Activated CD4-positive, alpha-beta T cell treated with anti-CD3 and anti-CD28 coated beads, Interleukin-2, amount 10 ng/mL, durations not matched to agents 24 days and 14 days (primary cell): Measurements from ENCODE around the gene NUP37. TPM values are rescaled to one million over a fixed set of nuclear protein-coding genes. Genes with fewer than 3 reads are reported as not detected.

ENCODE experiments used
- DNase-seq: peaks from one replicate; pipeline ENCODE4 v3.0.0; 2022
- H3K27ac Mint-ChIP-seq: one replicate; pipeline ENCODE4 v1.8.0; 2022; ENCODE audit warnings: mild to moderate bottlenecking, mixed read lengths
- H3K27me3 Mint-ChIP-seq: one replicate; pipeline ENCODE4 v1.8.0; 2022; ENCODE audit warnings: mixed read lengths
- H3K36me3 Mint-ChIP-seq: one replicate; pipeline ENCODE4 v1.8.0; 2022; ENCODE audit warnings: low read depth, mild to moderate bottlenecking, mixed read lengths
- H3K4me1 Mint-ChIP-seq: one replicate; pipeline ENCODE4 v1.8.0; 2021; ENCODE audit warnings: mixed read lengths
- H3K4me3 Mint-ChIP-seq: one replicate; pipeline ENCODE4 v1.8.0; 2022; ENCODE audit warnings: mild to moderate bottlenecking, moderate library complexity, mixed read lengths
- H3K9me3 Mint-ChIP-seq: one replicate; pipeline ENCODE4 v1.8.0; 2021; ENCODE audit warnings: mixed read lengths
- intact Hi-C: fragments of 100-400 bp; cut with micrococcal nuclease; formaldehyde crosslinking; loops from one replicate; pipeline ENCODE4 v1.15.1; 2023
- total RNA-seq: library from RNA; stranded (reverse); gene quantifications from 2 replicates; pipeline ENCODE4 v1.2.3, GENCODE V29; 2022

Gene NUP37
- total RNA-seq, 1 donor from 2014 or later = 88.1 TPM

- no peak for DNase-seq
- peaks cover 3% of the 10 kb centered on the region for H3K9me3 Mint-ChIP-seq
- H3K27me3 Mint-ChIP-seq = no peaks in the 10 kb centered on the region
- peaks cover 25% of the 10 kb centered on the region for H3K4me1 Mint-ChIP-seq
- intact Hi-C loops = loop anchor here (5.0 to 10.0 kb wide), 3 partner anchors 187 to 1797 kb away; partner anchors contain the start of genes DEPDC4, DRAM1 and SCYL2
- H3K4me3 Mint-ChIP-seq = no peak overlapping the region
- H3K36me3 Mint-ChIP-seq = peaks cover 5% of the 10 kb centered on the region
- no peak overlapping the region for H3K27ac Mint-ChIP-seq
These were observed 55.4 kb downstream of the NUP37 start for GRCh38 chr12:102064476-102064875.

DNA sequence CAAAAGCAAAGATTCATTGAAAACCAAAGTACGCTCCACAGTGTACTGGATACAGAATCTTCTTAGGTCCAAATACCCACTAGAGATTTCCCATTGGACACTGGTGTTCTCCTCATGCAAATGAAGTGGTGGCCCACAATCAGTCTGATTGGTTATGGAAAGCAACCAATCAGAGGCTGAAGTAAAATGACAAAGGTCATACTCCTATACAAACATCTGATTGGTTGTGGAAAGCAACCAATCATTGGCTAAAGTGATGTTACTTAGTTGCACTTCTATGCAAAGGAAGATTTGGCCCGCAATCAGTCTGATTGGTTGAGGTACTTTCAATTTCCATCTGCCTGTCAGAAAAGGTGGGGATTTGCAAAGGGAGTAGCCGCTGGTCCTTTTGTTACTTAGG lies 56.8 kb downstream of the NUP37 start:
- no peaks in the 10 kb centered on the region for H3K27me3 Mint-ChIP-seq
- no peak overlapping the region for H3K4me3 Mint-ChIP-seq
- H3K36me3 Mint-ChIP-seq = peaks cover 8% of the 10 kb centered on the region
- H3K4me1 Mint-ChIP-seq = peaks cover 30% of the 10 kb centered on the region
- intact Hi-C loops = loop anchor here (5.0 to 10.0 kb wide), 3 partner anchors 186 to 1796 kb away; partner anchors contain the start of genes DEPDC4, DRAM1 and SCYL2
- no peak for DNase-seq
- H3K27ac Mint-ChIP-seq = no peak overlapping the region
- H3K9me3 Mint-ChIP-seq = peaks cover 3% of the 10 kb centered on the region

DNA sequence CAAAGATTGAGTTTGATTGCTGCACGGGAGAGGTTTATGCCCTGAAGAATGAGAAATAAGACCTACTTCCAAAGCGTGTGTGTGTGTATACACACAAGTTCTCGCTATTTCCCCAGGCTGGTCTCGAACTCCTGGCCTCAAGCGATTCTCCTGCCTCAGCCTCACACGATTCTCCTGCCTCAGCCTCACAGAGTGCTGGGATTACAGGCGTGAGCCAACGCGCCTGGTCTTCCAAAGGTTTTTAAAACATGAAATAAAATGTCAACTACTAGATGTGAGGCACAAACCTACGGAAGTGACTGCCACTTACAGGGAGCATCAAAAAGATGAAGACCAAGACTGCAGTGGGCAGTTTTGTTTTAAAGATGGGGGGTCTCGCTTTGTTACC lies 57.5 kb downstream of the NUP37 start:
- Mint-ChIP-seq H3K27ac (peak overlapping the region; percentile 99), H3K9me3 (peaks cover 6% of the 10 kb centered on the region), H3K27me3 (no peaks in the 10 kb centered on the region), H3K36me3 (peaks cover 14% of the 10 kb centered on the region), H3K4me1 (peaks cover 33% of the 10 kb centered on the region), H3K4me3 (peak overlapping the region; percentile 99)
- no peak for DNase-seq
- intact Hi-C loops = loop anchor here (1.0 to 10.0 kb wide), 5 partner anchors 58 to 1795 kb away; partner anchors contain the start of genes DEPDC4, DRAM1, NUP37 and PARPBP

DNA sequence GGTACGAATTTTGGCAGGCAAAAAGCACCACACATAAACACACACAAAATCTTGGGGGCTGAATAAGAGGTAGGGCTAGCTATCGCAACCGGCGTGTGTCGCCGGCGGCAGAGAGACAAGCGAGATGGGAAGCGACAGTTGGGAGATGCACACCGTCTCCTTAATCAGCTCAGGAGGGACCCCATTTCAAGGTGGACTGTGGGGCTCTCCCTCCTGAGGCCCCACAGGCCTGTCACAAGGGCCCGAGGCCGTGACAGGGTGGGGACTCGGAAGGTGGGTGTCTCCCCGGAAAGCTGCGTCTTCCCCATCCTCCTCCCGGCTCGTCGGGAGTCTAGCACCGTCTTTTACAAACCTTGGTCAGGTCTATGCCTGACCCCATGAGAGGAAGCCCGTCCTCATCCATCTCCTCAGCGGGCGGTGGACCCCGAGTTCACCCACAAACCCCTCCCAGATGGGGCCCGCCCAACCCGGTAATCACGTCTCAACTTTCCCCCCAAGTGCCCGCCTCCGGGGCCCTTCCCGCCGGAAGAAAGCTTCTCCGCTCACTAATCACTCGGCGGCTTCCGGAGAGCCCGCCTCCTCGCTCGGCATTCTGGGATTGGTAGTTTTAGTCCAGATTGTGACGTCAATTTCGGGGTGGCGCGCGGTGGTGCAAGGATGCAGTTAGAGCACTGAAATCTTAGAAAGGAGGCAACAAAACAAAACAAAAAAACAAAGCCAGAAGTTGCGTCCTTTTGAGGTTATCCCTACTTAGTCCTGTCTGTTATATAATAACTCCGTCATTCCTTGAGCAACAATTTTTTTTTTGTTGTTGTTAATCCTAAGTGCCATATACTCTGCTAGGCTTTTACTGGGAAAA lies 58.1 kb downstream of the NUP37 start, which contains the start of gene WASHC3:
Gene WASHC3, minus strand, starts transcription at position 432 of the 859 bp plus-strand sequence. Its CDS starts 29 bp downstream, at position 403.
- peaks cover 10% of the 10 kb centered on the region for H3K9me3 Mint-ChIP-seq
- H3K27ac Mint-ChIP-seq = peak within 1 kb of the TSS; percentile 99
- H3K27me3 Mint-ChIP-seq = no peaks in the 10 kb centered on the region
- peak within 1 kb of the TSS; percentile 99 for H3K4me3 Mint-ChIP-seq
- peaks cover 33% of the 10 kb centered on the region for H3K4me1 Mint-ChIP-seq
- intact Hi-C loops = loop anchor here (1.0 to 10.0 kb wide), 6 partner anchors 59 to 1794 kb away; partner anchors contain the start of genes DEPDC4, DRAM1, NUP37 and PARPBP
- H3K36me3 Mint-ChIP-seq = peaks cover 19% of the 10 kb centered on the region
- DNase-seq = peak; percentile 99

- peak; percentile 84 for DNase-seq
- peak overlapping the region; percentile 99 for H3K27ac Mint-ChIP-seq
- peak overlapping the region; percentile 99 for H3K4me3 Mint-ChIP-seq
- H3K27me3 Mint-ChIP-seq = no peaks in the 10 kb centered on the region
- H3K4me1 Mint-ChIP-seq = peaks cover 33% of the 10 kb centered on the region
- H3K9me3 Mint-ChIP-seq = peaks cover 16% of the 10 kb centered on the region
- peaks cover 26% of the 10 kb centered on the region for H3K36me3 Mint-ChIP-seq
- intact Hi-C loops = loop anchor here (1.0 to 10.0 kb wide), 4 partner anchors 184 to 1794 kb away; partner anchors contain the start of genes DEPDC4, DRAM1 and SCYL2
These were observed 58.8 kb downstream of the NUP37 start for GRCh38 chr12:102061096-102061559.

GRCh38 chr12:102059343-102059742 lies 60.6 kb downstream of the NUP37 start:
- intact Hi-C loops = loop anchor here (1.0 kb wide), 1 partner anchor 15 kb away; no protein-coding TSS in a partner anchor
- peak; percentile 76 for DNase-seq
- peaks cover 36% of the 10 kb centered on the region for H3K4me1 Mint-ChIP-seq
- H3K36me3 Mint-ChIP-seq = peaks cover 38% of the 10 kb centered on the region
- peak overlapping the region; percentile 79 for H3K27ac Mint-ChIP-seq
- no peaks in the 10 kb centered on the region for H3K27me3 Mint-ChIP-seq
- H3K4me3 Mint-ChIP-seq = peak overlapping the region; percentile 55
- H3K9me3 Mint-ChIP-seq = peaks cover 18% of the 10 kb centered on the region

DNA sequence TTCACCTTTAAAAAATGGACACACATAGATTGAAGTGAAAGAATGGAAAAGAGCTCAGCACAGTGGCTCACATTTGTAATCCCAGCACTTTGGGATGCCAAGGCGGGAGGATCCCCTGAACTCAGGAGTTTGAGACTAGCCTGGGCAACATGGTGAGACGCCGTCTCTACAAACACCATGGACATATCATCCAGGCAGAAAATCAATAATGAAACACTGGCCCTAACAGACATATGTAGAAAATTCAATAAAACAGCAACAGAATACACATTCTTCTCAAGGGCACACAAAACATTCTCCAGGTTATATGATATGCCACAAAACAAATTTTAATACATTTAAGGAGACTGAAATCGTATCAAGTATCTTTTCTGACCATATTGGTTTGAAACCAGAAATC lies 65.6 kb downstream of the NUP37 start:
- Mint-ChIP-seq H3K4me3 (no peak overlapping the region), H3K27ac (no peak overlapping the region), H3K36me3 (peaks cover 62% of the 10 kb centered on the region), H3K9me3 (peaks cover 18% of the 10 kb centered on the region), H3K4me1 (peaks cover 24% of the 10 kb centered on the region), H3K27me3 (no peaks in the 10 kb centered on the region)
- intact Hi-C loops = no loop called here
- DNase-seq = no peak

DNA sequence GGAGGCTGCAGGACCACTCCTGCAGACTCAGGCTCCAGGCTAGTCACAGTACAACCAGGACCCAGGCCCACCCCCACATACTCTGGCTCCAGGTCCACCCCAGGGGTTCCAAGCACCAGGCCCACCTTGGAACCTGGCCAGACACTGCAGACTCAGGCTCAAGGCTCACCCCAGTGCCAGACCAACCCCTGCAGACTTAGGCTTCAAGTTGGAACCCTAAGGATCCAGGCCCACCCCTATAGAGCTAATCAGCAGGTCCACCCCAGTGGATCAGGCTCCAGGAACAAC lies 66.9 kb downstream of the NUP37 start:
- peaks cover 17% of the 10 kb centered on the region for H3K4me1 Mint-ChIP-seq
- no peaks in the 10 kb centered on the region for H3K27me3 Mint-ChIP-seq
- DNase-seq = no peak
- H3K27ac Mint-ChIP-seq = no peak overlapping the region
- intact Hi-C loops = no loop called here
- H3K4me3 Mint-ChIP-seq = no peak overlapping the region
- peaks cover 65% of the 10 kb centered on the region for H3K36me3 Mint-ChIP-seq
- peaks cover 18% of the 10 kb centered on the region for H3K9me3 Mint-ChIP-seq

DNA sequence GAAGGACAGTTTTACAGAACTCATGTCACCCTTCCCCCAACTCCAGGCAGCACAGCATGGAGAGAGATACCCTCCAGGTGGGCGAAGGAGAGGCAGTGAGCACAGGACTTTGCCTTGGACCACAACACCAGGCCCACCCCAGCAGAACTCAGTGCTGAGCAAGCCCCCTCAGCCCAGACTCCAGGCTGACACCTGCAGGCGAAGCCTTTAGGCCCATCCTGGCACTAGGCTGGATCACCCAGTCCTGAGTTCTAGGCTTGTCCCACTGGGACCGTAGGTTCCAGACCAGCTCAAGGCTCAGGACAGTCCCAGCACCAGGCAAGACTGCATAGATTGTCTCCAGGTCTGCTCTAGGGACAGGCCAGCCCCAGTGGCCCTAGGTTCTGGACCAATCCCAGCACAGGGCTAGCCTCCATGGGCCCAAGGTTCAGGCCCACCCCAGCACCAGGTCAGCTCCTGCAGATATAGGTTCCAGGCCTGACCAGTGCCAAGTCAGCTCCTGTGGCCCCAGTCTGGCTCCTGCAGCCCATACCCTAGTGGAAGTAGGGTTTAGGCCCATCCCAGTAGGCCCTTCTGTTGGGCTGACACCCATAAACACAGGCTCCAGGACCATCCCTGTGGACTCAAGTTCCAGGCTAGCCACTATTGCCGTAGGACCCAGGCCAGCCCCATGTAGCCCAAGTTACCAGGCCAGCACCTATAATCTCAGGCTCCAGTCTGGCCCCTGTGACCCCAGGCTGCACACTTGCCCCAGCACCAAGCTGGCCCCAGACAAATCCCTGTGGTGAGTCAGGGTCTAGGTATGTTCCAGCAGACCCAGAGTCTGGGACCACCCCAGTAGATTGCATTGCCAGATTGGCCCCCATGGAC lies 67.5 kb downstream of the NUP37 start:
- DNase-seq = no peak
- Mint-ChIP-seq H3K4me1 (peaks cover 14% of the 10 kb centered on the region), H3K9me3 (peaks cover 14% of the 10 kb centered on the region), H3K4me3 (no peak overlapping the region), H3K36me3 (peaks cover 63% of the 10 kb centered on the region), H3K27me3 (no peaks in the 10 kb centered on the region), H3K27ac (no peak overlapping the region)
- intact Hi-C loops = no loop called here

- DNase-seq = no peak
- Mint-ChIP-seq H3K36me3 (peaks cover 58% of the 10 kb centered on the region), H3K4me1 (peaks cover 14% of the 10 kb centered on the region), H3K27me3 (no peaks in the 10 kb centered on the region), H3K9me3 (peaks cover 8% of the 10 kb centered on the region), H3K4me3 (no peak overlapping the region), H3K27ac (no peak overlapping the region)
- intact Hi-C loops = no loop called here
These were observed 68.4 kb downstream of the NUP37 start for GRCh38 chr12:102051431-102051965.

GRCh38 chr12:102050660-102051430 lies 69.1 kb downstream of the NUP37 start:
- Mint-ChIP-seq H3K27me3 (no peaks in the 10 kb centered on the region), H3K9me3 (peaks cover 4% of the 10 kb centered on the region), H3K36me3 (peaks cover 53% of the 10 kb centered on the region), H3K27ac (no peak overlapping the region), H3K4me1 (peaks cover 14% of the 10 kb centered on the region), H3K4me3 (no peak overlapping the region)
- intact Hi-C loops = no loop called here
- DNase-seq = no peak

DNA sequence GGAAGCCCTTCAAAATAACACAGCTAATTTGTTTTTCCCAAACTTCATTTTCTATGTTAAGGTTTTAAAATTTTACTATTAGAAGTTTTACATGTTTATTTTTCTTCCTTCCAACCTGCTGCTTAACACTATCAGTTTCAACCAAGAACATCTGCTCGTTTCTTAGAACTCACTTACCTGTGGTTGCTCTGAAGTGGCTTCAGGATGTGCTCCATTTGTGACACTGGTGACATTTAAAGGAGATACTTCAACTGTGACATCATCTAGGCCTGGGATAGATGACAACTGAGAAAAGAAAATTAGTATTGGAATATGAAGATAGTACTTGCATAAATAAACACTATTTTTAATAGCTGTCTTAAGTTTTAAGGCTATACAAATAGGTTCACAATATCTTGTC lies 76.0 kb downstream of the NUP37 start:
- H3K9me3 Mint-ChIP-seq = no peaks in the 10 kb centered on the region
- peak; percentile 85 for DNase-seq
- H3K27me3 Mint-ChIP-seq = no peaks in the 10 kb centered on the region
- intact Hi-C loops = loop anchor here (1.0 kb wide), 1 partner anchor 15 kb away; no protein-coding TSS in a partner anchor
- H3K4me1 Mint-ChIP-seq = peaks cover 12% of the 10 kb centered on the region
- peaks cover 30% of the 10 kb centered on the region for H3K36me3 Mint-ChIP-seq
- H3K4me3 Mint-ChIP-seq = peak overlapping the region; percentile 54
- peak overlapping the region; percentile 46 for H3K27ac Mint-ChIP-seq
